PC-3 (cell line): ENCODE measurements around the gene RGS17.

ENCODE experiments used
- CTCF ChIP-seq: fragments of 300-600 bp; sonication (generic); conservative IDR thresholded peaks from 2 replicates; pipeline ENCODE4 v1.5.1; 2017; ENCODE audit warnings: antibody characterized with exemption, low read depth, mild to moderate bottlenecking, low read length
- EZH2phosphoT487 ChIP-seq: fragments of 300-600 bp; sonication (generic); IDR thresholded peaks from 2 replicates; pipeline ENCODE4 v1.6.1; 2018; ENCODE audit warnings: mild to moderate bottlenecking, antibody characterized with exemption, low read length, borderline replicate concordance

GRCh38 chr6:153092082-153093013 lies 38.7 kb downstream of the RGS17 start:
- TF ChIP-seq EZH2phosphoT487 (no peak), CTCF (no peak)
